Measurements from ENCODE around the gene SNORC. TPM values are rescaled to one million over a fixed set of nuclear protein-coding genes. Genes with fewer than 3 reads are reported as not detected.

Gene SNORC
- total and polyA plus RNA-seq, 2 of the 13 experiments (the other 11 are each of a cell fraction or from before 2014, with no cell fraction given) = 59.1 to 86.1 TPM

DNA sequence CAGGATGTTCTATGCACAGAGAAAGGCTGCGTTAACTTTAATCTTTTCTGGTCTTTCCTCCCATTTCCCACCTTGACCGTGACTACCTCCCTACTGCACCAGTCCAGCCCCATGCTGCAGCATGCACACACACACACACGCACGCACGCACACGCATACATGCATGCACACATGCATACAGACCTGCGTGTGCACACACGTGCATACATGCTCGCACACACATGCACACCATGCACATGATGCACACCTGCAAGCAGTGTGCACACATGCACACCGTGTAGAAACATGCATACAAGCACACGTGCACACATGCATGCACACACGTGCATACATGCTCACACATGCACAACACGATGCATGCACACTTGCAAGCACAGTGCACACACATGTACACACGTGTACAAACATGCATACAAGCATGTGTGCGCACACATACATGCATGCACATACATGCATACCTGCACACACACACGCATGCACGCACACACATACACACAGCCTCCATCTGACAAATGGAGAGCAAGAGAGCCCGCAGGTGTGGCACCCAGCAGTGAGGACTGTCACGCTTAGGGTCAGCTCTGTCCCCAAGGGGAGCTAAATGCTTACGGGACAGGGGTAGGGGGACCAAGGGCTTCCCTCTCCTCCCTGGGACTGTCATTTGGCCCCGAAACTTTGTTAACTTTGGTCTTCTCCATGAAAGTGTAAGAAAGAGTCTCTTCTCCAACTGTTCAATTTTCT, 18.2 kb downstream of the SNORC start:
- 85% methylated on average over 21 of the region's 21 CpGs for WGBS (ENCODE audit: low lambda C conversion rate)
- no TSS peak for BruUV-seq (replicated peaks)
- H3K27me3 ChIP-seq (ENCODE audit: control insufficient read depth in 1 of 2, insufficient read depth in 2 of 2, low read length in 2 of 2) = no peaks in the 10 kb centered on the region
- peaks cover 17 to 41% of the 10 kb centered on the region in 2 experiments for H3K36me3 ChIP-seq (replicated peaks in 1 of 2; ENCODE audit: control insufficient read depth in 1 of 2, insufficient read depth in 2 of 2, low read length in 2 of 2)
- FAIRE-seq (no peak), ATAC-seq (no peak), DNase-seq (ENCODE audit: low spot score) (no peak)
- intact Hi-C loops (cut with micrococcal nuclease; ENCODE audit: unreplicated experiment) = no loop called here
- no peak overlapping the region for H3K9ac ChIP-seq (ENCODE audit: insufficient read depth, low read depth, low read length)
- no peak overlapping the region for H3K4me3 ChIP-seq (replicated peaks in 1 of 3; ENCODE audit: insufficient read depth in 1 of 3, low read depth in 2 of 3, low read length in 3 of 3)
- CTCF ChIA-PET (ENCODE audit: low intra/inter-chr PET ratio, low total read pairs) = no interaction called here
- in situ Hi-C loops (cut with HindIII; ENCODE audit: extremely low pct_ligation_motif_present, low pct_unique_long_range_greater_than_20kb) = no loop called here
- H3K4me1 ChIP-seq (ENCODE audit: insufficient read depth, low read length) = no peaks in the 10 kb centered on the region
- H2AFZ ChIP-seq (ENCODE audit: low read length) = no peak overlapping the region
- H3K9me3 ChIP-seq (ENCODE audit: low read length) = no peaks in the 10 kb centered on the region
- H3K4me2 ChIP-seq (ENCODE audit: low read depth, low read length) = no peak overlapping the region
- POLR2A ChIA-PET = no interaction called here
- H3K27ac ChIP-seq (ENCODE audit: extremely low read length, insufficient read depth, low read length) = no peak overlapping the region
- H3K79me2 ChIP-seq (ENCODE audit: insufficient read depth, low read length) = no peaks in the 10 kb centered on the region
- no peaks in the 10 kb centered on the region for H4K20me1 ChIP-seq (ENCODE audit: insufficient read depth, low read length)
- TF ChIP-seq, protein P1, sequence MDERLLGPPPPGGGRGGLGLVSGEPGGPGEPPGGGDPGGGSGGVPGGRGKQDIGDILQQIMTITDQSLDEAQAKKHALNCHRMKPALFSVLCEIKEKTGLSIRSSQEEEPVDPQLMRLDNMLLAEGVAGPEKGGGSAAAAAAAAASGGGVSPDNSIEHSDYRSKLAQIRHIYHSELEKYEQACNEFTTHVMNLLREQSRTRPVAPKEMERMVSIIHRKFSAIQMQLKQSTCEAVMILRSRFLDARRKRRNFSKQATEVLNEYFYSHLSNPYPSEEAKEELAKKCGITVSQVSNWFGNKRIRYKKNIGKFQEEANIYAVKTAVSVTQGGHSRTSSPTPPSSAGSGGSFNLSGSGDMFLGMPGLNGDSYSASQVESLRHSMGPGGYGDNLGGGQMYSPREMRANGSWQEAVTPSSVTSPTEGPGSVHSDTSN (CRISPR knock-in tag; IDR thresholded peaks at IDR 0.05) = no peak
- TF ChIP-seq ZNF431 (CRISPR knock-in tag; IDR thresholded peaks at IDR 0.05; ENCODE audit: borderline replicate concordance, low read depth) = 0 out of 2 replicates have a peak, but pooled peaks have one; percentile 33
- 0 out of 2 replicates have a peak, but pooled peaks have one; percentile 37 for TF ChIP-seq ZNF780A (CRISPR knock-in tag; IDR thresholded peaks at IDR 0.05)
- no peak for TF ChIP-seq BORCS8-MEF2B (CRISPR knock-in tag; IDR thresholded peaks at IDR 0.05)
- peak; percentile 20 for TF ChIP-seq AGO2 (optimal IDR thresholded peaks at IDR 0.05; ENCODE audit: low read depth, low read length)
- TF ChIP-seq BATF2 (CRISPR knock-in tag; IDR thresholded peaks at IDR 0.05) = 0 out of 2 replicates have a peak, but pooled peaks have one; percentile 63
- TF ChIP-seq, protein P2, sequence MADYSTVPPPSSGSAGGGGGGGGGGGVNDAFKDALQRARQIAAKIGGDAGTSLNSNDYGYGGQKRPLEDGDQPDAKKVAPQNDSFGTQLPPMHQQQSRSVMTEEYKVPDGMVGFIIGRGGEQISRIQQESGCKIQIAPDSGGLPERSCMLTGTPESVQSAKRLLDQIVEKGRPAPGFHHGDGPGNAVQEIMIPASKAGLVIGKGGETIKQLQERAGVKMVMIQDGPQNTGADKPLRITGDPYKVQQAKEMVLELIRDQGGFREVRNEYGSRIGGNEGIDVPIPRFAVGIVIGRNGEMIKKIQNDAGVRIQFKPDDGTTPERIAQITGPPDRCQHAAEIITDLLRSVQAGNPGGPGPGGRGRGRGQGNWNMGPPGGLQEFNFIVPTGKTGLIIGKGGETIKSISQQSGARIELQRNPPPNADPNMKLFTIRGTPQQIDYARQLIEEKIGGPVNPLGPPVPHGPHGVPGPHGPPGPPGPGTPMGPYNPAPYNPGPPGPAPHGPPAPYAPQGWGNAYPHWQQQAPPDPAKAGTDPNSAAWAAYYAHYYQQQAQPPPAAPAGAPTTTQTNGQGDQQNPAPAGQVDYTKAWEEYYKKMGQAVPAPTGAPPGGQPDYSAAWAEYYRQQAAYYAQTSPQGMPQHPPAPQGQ (CRISPR knock-in tag; IDR thresholded peaks at IDR 0.05; ENCODE audit: borderline replicate concordance) = no peak
- 0 out of 2 replicates have a peak, but pooled peaks have one; percentile 31 for TF ChIP-seq ZNF672 (CRISPR knock-in tag; IDR thresholded peaks at IDR 0.05)
- no peak for TF ChIP-seq DNMT1 (CRISPR knock-in tag; IDR thresholded peaks at IDR 0.05)
- peak; percentile 56; the same call in 1 of the 2 replicates for TF ChIP-seq ZNF280B (CRISPR knock-in tag; IDR thresholded peaks at IDR 0.05; ENCODE audit: borderline replicate concordance)
- TF ChIP-seq ZBTB2 (CRISPR knock-in tag; IDR thresholded peaks at IDR 0.05; ENCODE audit: low read depth) = no peak
- no peak for TF ChIP-seq ZBTB7A (CRISPR knock-in tag; IDR thresholded peaks at IDR 0.05)
- TF ChIP-seq HIVEP1 (CRISPR knock-in tag; IDR thresholded peaks at IDR 0.05) = no peak
- TF ChIP-seq SSRP1 (CRISPR knock-in tag; IDR thresholded peaks at IDR 0.05) = 0 out of 2 replicates have a peak, but pooled peaks have one; percentile 28
- TF ChIP-seq, protein P3, sequence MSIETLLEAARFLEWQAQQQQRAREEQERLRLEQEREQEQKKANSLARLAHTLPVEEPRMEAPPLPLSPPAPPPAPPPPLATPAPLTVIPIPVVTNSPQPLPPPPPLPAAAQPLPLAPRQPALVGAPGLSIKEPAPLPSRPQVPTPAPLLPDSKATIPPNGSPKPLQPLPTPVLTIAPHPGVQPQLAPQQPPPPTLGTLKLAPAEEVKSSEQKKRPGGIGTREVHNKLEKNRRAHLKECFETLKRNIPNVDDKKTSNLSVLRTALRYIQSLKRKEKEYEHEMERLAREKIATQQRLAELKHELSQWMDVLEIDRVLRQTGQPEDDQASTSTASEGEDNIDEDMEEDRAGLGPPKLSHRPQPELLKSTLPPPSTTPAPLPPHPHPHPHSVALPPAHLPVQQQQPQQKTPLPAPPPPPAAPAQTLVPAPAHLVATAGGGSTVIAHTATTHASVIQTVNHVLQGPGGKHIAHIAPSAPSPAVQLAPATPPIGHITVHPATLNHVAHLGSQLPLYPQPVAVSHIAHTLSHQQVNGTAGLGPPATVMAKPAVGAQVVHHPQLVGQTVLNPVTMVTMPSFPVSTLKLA (IDR thresholded peaks at IDR 0.05) = peak; percentile 88
